NOMO-1 treated with DMSO at 0.1 percent for 48 hours (cell line): Measurements from ENCODE around the gene POLR2B.

Source experiments
- DNase-seq: peaks from one replicate; lab custom pipeline; 2025; ENCODE audit not compliant: unreplicated experiment; lab: John Stamatoyannopoulos, UW

The POLR2B gene

GRCh38 chr4:57078685-57079521 is 100.2 kb downstream of the POLR2B start:
- no peak for DNase-seq
